Lower lobe of right lung (tissue), 2 donors: ENCODE measurements around the gene PRKG1. TPM values are rescaled to one million over a fixed set of nuclear protein-coding genes. Genes with fewer than 3 reads are reported as not detected.

Source experiments
- ATAC-seq, 2 donors: fragments of 200-7000 bp; cut with Tn5 transposase; one replicate each; pipeline ENCODE4 v1.9.1; 2020 to 2022; ENCODE audit warnings: mild to moderate bottlenecking in 2 of 2, moderate library complexity in 2 of 2
- DNase-seq: peaks from one replicate; pipeline ENCODE4 v3.0.0-alpha.2; 2020
- H3K27ac ChIP-seq: fragments of 200-600 bp; one replicate; pipeline ENCODE4 v1.8.0; 2022
- H3K27me3 ChIP-seq: fragments of 200-600 bp; one replicate; pipeline ENCODE4 v1.8.0; 2022; ENCODE audit warnings: low read depth
- H3K36me3 ChIP-seq: fragments of 200-600 bp; one replicate; pipeline ENCODE4 v1.8.0; 2022; ENCODE audit warnings: mild to moderate bottlenecking
- H3K4me1 ChIP-seq: fragments of 200-600 bp; one replicate; pipeline ENCODE4 v1.8.0; 2022
- H3K4me3 ChIP-seq: fragments of 200-600 bp; one replicate; pipeline ENCODE4 v1.8.0; 2022; ENCODE audit warnings: mild to moderate bottlenecking
- H3K9me3 ChIP-seq: fragments of 200-600 bp; one replicate; pipeline ENCODE4 v1.8.0; 2022
- intact Hi-C: fragments of 100-400 bp; cut with DNase I; formaldehyde crosslinking; loops from one replicate; pipeline ENCODE4 v1.11.0; 2022
- total RNA-seq: library from RNA; stranded (reverse); fragmentation: NEBNext Ultra II Directional; extraction: Animal tissue kit (Norgen Biotek cat#: 25700); gene quantifications from one replicate; pipeline ENCODE4 v1.2.1, GENCODE V29; 2021
- TF ChIP-seq, protein P1 (sequence below): fragments of 200-600 bp; IDR thresholded peaks from one replicate; pipeline ENCODE4 v1.8.0; 2022; ENCODE audit warnings: antibody characterized with exemption, mild to moderate bottlenecking
- donor health status: DM: no; HTN: yes; CAD: no; lungs with severe emphysema.

Gene PRKG1
- total RNA-seq, 1 donor from 2014 or later = 23.6 TPM

DNA sequence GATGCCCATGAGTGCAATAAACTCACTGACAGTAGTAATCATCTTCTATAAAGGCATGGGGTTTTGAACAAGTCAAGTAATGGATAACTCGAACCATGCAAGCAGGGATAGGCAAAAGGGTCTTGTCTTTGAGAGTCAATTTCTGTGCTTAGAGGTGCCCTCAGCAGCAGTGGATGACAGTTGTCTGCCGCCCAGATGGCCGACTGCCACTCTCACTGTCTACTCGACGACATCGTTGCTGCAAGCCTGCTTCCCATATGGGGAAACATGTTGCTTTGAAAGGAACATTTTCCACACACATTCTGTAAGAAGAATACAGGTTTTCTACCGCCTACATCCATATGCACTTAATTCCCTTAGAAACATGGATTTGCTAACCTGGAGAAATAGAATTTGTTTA lies 1003.5 kb downstream of the PRKG1 start:
- Histone ChIP-seq H3K4me1 (no peaks in the 10 kb centered on the region), H3K4me3 (no peak overlapping the region), H3K9me3 (no peaks in the 10 kb centered on the region), H3K36me3 (no peaks in the 10 kb centered on the region), H3K27me3 (no peaks in the 10 kb centered on the region), H3K27ac (no peak overlapping the region)
- ATAC-seq (no peak), DNase-seq (no peak)
- TF ChIP-seq, protein P1, sequence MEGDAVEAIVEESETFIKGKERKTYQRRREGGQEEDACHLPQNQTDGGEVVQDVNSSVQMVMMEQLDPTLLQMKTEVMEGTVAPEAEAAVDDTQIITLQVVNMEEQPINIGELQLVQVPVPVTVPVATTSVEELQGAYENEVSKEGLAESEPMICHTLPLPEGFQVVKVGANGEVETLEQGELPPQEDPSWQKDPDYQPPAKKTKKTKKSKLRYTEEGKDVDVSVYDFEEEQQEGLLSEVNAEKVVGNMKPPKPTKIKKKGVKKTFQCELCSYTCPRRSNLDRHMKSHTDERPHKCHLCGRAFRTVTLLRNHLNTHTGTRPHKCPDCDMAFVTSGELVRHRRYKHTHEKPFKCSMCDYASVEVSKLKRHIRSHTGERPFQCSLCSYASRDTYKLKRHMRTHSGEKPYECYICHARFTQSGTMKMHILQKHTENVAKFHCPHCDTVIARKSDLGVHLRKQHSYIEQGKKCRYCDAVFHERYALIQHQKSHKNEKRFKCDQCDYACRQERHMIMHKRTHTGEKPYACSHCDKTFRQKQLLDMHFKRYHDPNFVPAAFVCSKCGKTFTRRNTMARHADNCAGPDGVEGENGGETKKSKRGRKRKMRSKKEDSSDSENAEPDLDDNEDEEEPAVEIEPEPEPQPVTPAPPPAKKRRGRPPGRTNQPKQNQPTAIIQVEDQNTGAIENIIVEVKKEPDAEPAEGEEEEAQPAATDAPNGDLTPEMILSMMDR = no peak
- intact Hi-C loops = no loop called here

- Histone ChIP-seq H3K4me1 (no peaks in the 10 kb centered on the region), H3K27ac (no peak overlapping the region), H3K36me3 (no peaks in the 10 kb centered on the region), H3K27me3 (no peaks in the 10 kb centered on the region), H3K9me3 (no peaks in the 10 kb centered on the region), H3K4me3 (no peak overlapping the region)
- intact Hi-C loops = no loop called here
- DNase-seq = no peak
- TF ChIP-seq, protein P1 = no peak
- ATAC-seq = no peak
Measured at GRCh38 chr10:52078397-52078937, 1004.2 kb downstream of the PRKG1 start.

- intact Hi-C loops = no loop called here
- H3K4me1 ChIP-seq = no peaks in the 10 kb centered on the region
- H3K9me3 ChIP-seq = no peaks in the 10 kb centered on the region
- H3K36me3 ChIP-seq = no peaks in the 10 kb centered on the region
- TF ChIP-seq, protein P1 = no peak
- no peak overlapping the region for H3K4me3 ChIP-seq
- H3K27me3 ChIP-seq = no peaks in the 10 kb centered on the region
- no peak overlapping the region for H3K27ac ChIP-seq
- ATAC-seq (no peak), DNase-seq (no peak)
Measured at GRCh38 chr10:52082307-52082706, 1008.0 kb downstream of the PRKG1 start.

- no peak overlapping the region for H3K4me3 ChIP-seq
- intact Hi-C loops = no loop called here
- TF ChIP-seq, protein P1 = no peak
- ATAC-seq = no peak
- no peaks in the 10 kb centered on the region for H3K4me1 ChIP-seq
- no peaks in the 10 kb centered on the region for H3K9me3 ChIP-seq
- no peaks in the 10 kb centered on the region for H3K36me3 ChIP-seq
- DNase-seq = no peak
- H3K27ac ChIP-seq = no peak overlapping the region
- no peaks in the 10 kb centered on the region for H3K27me3 ChIP-seq
Measured at GRCh38 chr10:52083422-52083821, 1009.1 kb downstream of the PRKG1 start.

DNA sequence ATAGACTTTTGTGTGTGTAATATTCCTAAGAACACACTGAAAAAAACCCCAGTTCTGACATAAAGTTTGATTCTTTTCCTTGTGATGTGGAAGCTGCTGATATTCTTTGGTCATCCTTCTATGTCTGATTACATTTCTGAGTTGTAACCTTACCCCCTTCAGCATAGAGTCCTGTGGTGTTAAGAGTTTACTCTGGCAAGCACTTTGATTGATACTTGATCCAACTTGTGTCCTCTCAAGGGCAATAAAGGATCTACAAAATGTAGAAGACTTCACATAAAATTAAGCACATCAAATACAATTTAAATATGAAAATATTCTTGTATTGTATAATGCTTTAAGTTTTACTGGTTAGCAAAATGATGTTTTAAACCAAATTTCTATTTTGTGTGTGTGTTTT lies 1018.1 kb downstream of the PRKG1 start:
- Histone ChIP-seq H3K9me3 (no peaks in the 10 kb centered on the region), H3K4me1 (no peaks in the 10 kb centered on the region), H3K27me3 (no peaks in the 10 kb centered on the region), H3K36me3 (no peaks in the 10 kb centered on the region), H3K27ac (no peak overlapping the region), H3K4me3 (no peak overlapping the region)
- TF ChIP-seq, protein P1 = no peak
- DNase-seq (no peak), ATAC-seq (no peak)
- intact Hi-C loops = no loop called here

GRCh38 chr10:52098130-52098529 lies 1023.8 kb downstream of the PRKG1 start:
- intact Hi-C loops = no loop called here
- DNase-seq = no peak
- Histone ChIP-seq H3K27ac (no peak overlapping the region), H3K4me3 (no peak overlapping the region), H3K27me3 (no peaks in the 10 kb centered on the region), H3K9me3 (no peaks in the 10 kb centered on the region), H3K4me1 (no peaks in the 10 kb centered on the region), H3K36me3 (no peaks in the 10 kb centered on the region)
- no peak for ATAC-seq
- TF ChIP-seq, protein P1 = no peak
